ENCODE data around the gene TMEM61. TPM values are rescaled to one million over a fixed set of nuclear protein-coding genes. Genes with fewer than 3 reads are reported as not detected.

TMEM61 gene
- total RNA-seq, 3 donors from 2014 or later, result 0.32 to 8.3 (median 7.5) TPM

GRCh38 chr1:54968551-54968950, 11.9 kb upstream of the TMEM61 start:
- Histone ChIP-seq H3K27ac (no peak overlapping the region), H3K36me3 (no peaks in the 10 kb centered on the region), H3K4me3 (no peak overlapping the region), H3K27me3 (no peaks in the 10 kb centered on the region), H3K9me3 (no peaks in the 10 kb centered on the region), H3K4me1 (no peaks in the 10 kb centered on the region)
- intact Hi-C loops (cut with DNase I; ENCODE audit: low total_unique reads), result no loop called here
- DNase-seq (ENCODE audit: low spot score in 2 of 2), result no peak
- no peak for TF ChIP-seq CTCF (IDR thresholded peaks at IDR 0.05)
- TF ChIP-seq POLR2A (IDR thresholded peaks at IDR 0.05), result no peak
- TF ChIP-seq POLR2AphosphoS5 (IDR thresholded peaks at IDR 0.05), result no peak

GRCh38 chr1:54969879-54970278, 10.5 kb upstream of the TMEM61 start:
- no peaks in the 10 kb centered on the region for H3K9me3 ChIP-seq
- no peaks in the 10 kb centered on the region for H3K36me3 ChIP-seq
- H3K27ac ChIP-seq, result no peak overlapping the region
- no peak overlapping the region for H3K4me3 ChIP-seq
- no peaks in the 10 kb centered on the region for H3K27me3 ChIP-seq
- intact Hi-C loops (cut with DNase I; ENCODE audit: low total_unique reads), result no loop called here
- TF ChIP-seq POLR2AphosphoS5 (IDR thresholded peaks at IDR 0.05) (no peak), POLR2A (IDR thresholded peaks at IDR 0.05) (no peak), CTCF (IDR thresholded peaks at IDR 0.05) (no peak)
- H3K4me1 ChIP-seq, result no peaks in the 10 kb centered on the region
- no peak for DNase-seq (ENCODE audit: low spot score in 2 of 2)

GRCh38 chr1:54970901-54971300, 9.5 kb upstream of the TMEM61 start:
- Histone ChIP-seq H3K36me3 (no peaks in the 10 kb centered on the region), H3K27ac (no peak overlapping the region), H3K4me3 (no peak overlapping the region), H3K9me3 (no peaks in the 10 kb centered on the region), H3K27me3 (no peaks in the 10 kb centered on the region), H3K4me1 (no peaks in the 10 kb centered on the region)
- intact Hi-C loops (cut with DNase I; ENCODE audit: low total_unique reads), result no loop called here
- TF ChIP-seq POLR2A (IDR thresholded peaks at IDR 0.05) (no peak), CTCF (IDR thresholded peaks at IDR 0.05) (no peak), POLR2AphosphoS5 (IDR thresholded peaks at IDR 0.05) (no peak)
- no peak for DNase-seq (ENCODE audit: low spot score in 2 of 2)

- Histone ChIP-seq H3K4me1 (no peaks in the 10 kb centered on the region), H3K36me3 (no peaks in the 10 kb centered on the region), H3K27ac (no peak overlapping the region), H3K4me3 (no peak overlapping the region), H3K27me3 (no peaks in the 10 kb centered on the region), H3K9me3 (no peaks in the 10 kb centered on the region)
- intact Hi-C loops (cut with DNase I; ENCODE audit: low total_unique reads), result no loop called here
- TF ChIP-seq POLR2AphosphoS5 (IDR thresholded peaks at IDR 0.05), result no peak
- no peak for TF ChIP-seq POLR2A (IDR thresholded peaks at IDR 0.05)
- no peak for TF ChIP-seq CTCF (IDR thresholded peaks at IDR 0.05)
- DNase-seq (ENCODE audit: low spot score in 2 of 2), result no peak
Observed at GRCh38 chr1:54971317-54971791, 9.1 kb upstream of the TMEM61 start.

GRCh38 chr1:54972436-54972835, 8.0 kb upstream of the TMEM61 start:
- Histone ChIP-seq H3K4me3 (no peak overlapping the region), H3K27me3 (no peaks in the 10 kb centered on the region), H3K36me3 (no peaks in the 10 kb centered on the region), H3K27ac (peak overlapping the region; percentile 46 to 74), H3K9me3 (no peaks in the 10 kb centered on the region), H3K4me1 (peaks cover 0 to 3% of the 10 kb centered on the region in 2 donors)
- TF ChIP-seq CTCF (IDR thresholded peaks at IDR 0.05) (no peak), POLR2A (IDR thresholded peaks at IDR 0.05) (no peak), POLR2AphosphoS5 (IDR thresholded peaks at IDR 0.05) (no peak)
- DNase-seq (ENCODE audit: low spot score in 2 of 2), result no peak
- intact Hi-C loops (cut with DNase I; ENCODE audit: low total_unique reads), result no loop called here

Data from breast epithelium (tissue), 4 donors.